ENCODE measurements around the gene CD99. TPM values are rescaled to one million over a fixed set of nuclear protein-coding genes. Genes with fewer than 3 reads are reported as not detected.
"Not testable (repeated sequence)": the region's sequence is repeated elsewhere in the genome, so short reads cannot be mapped to it uniquely, and the experiment has no call there.

Gene CD99
- polyA plus RNA-seq, 1 donor (not counting 4 experiments of a cell fraction or from before 2014, with no cell fraction given), result 74.4 TPM

DNA sequence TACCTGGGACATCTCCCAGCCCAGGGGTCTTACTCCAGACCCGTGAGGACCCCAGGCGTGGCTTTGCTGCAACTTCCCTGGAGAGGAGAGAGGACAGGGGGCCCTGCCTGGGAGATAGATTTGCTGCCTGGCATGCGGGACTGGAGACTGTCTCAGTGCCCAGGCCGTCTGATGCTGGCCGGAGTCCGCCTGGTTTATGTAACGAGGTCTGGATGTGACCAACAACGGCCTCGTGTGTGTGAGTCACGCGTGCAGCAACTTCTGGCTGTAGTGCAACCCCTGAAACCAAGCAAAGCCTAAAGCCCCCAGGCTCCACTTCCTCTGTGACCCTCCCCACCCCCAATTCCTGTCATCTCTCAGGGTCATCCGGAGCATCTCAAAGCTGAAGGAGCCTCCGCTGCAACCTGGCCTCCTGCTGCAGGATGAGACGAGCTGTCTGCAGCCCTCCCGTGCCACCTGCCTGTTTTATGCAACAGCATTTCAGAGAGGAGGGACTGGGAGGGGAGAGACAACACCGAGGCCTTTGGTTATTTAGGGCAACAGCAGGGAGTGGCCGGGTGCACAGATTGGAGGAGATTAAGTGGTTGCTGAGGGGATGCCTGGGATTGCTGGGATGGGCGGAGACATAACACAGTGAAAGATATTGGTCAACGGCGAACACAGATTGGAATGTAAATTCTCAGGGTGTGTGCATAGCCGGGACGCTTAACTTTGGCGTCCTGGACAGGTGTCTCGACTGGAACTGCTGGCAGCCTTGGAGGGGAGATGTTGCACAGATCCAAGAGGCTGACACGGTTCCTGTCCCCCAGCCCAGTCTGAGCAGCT is 76.7 kb downstream of the CD99 start:
- Histone ChIP-seq H3K4me1 (ENCODE audit: control insufficient read depth, extremely low read depth, insufficient read depth, low read length) (peaks cover 9% of the 10 kb centered on the region), H4K20me1 (ENCODE audit: control insufficient read depth, extremely low read depth, insufficient read depth, low read length) (no peaks in the 10 kb centered on the region), H3K27ac (ENCODE audit: control insufficient read depth, insufficient read depth, low read length) (no peak overlapping the region), H3K27me3 (ENCODE audit: control insufficient read depth, extremely low read depth, insufficient read depth, low read length) (no peaks in the 10 kb centered on the region), H3K9ac (ENCODE audit: control insufficient read depth, extremely low read depth, insufficient read depth, low read length) (no peak overlapping the region), H3K9me3 (ENCODE audit: control insufficient read depth, low read depth, low read length) (no peaks in the 10 kb centered on the region), H3K36me3 (ENCODE audit: control insufficient read depth in 2 of 2, extremely low read depth in 1 of 2, insufficient read depth in 2 of 2, low read length in 2 of 2) (peaks cover 2 to 7% of the 10 kb centered on the region in 2 experiments), H3K4me3 (ENCODE audit: control insufficient read depth in 2 of 3, extremely low read depth in 1 of 3, insufficient read depth in 2 of 3, low read depth in 1 of 3, low read length in 3 of 3) (no peak overlapping the region), H3K9me1 (ENCODE audit: control insufficient read depth, extremely low read depth, insufficient read depth, low read length) (no peaks in the 10 kb centered on the region), H3K79me2 (ENCODE audit: control insufficient read depth, insufficient read depth, low read length) (peaks cover 18% of the 10 kb centered on the region), H3K4me2 (ENCODE audit: control insufficient read depth, extremely low read depth, insufficient read depth, low read depth, low read length) (no peak overlapping the region), H2AFZ (ENCODE audit: control insufficient read depth, low read length) (no peak overlapping the region)
- no peak for DNase-seq (ENCODE audit: low read depth, low spot score)
- FAIRE-seq, result no peak
- dilution Hi-C loops (cut with MboI; ENCODE audit: extremely low pct_ligation_motif_present, low sequenced_read_pairs), result no loop called here
- TF ChIP-seq, protein P1, sequence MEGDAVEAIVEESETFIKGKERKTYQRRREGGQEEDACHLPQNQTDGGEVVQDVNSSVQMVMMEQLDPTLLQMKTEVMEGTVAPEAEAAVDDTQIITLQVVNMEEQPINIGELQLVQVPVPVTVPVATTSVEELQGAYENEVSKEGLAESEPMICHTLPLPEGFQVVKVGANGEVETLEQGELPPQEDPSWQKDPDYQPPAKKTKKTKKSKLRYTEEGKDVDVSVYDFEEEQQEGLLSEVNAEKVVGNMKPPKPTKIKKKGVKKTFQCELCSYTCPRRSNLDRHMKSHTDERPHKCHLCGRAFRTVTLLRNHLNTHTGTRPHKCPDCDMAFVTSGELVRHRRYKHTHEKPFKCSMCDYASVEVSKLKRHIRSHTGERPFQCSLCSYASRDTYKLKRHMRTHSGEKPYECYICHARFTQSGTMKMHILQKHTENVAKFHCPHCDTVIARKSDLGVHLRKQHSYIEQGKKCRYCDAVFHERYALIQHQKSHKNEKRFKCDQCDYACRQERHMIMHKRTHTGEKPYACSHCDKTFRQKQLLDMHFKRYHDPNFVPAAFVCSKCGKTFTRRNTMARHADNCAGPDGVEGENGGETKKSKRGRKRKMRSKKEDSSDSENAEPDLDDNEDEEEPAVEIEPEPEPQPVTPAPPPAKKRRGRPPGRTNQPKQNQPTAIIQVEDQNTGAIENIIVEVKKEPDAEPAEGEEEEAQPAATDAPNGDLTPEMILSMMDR (optimal IDR thresholded peaks at IDR 0.05 in 1 of 3, IDR thresholded peaks at IDR 0.05 in 1 of 3, conservative IDR thresholded peaks at IDR 0.05 in 1 of 3; ENCODE audit: extremely low read depth in 1 of 3, insufficient read depth in 2 of 3, low read length in 3 of 3), result no peak
- TF ChIP-seq EZH2 (IDR thresholded peaks at IDR 0.05; ENCODE audit: low read length), result no peak

DNA sequence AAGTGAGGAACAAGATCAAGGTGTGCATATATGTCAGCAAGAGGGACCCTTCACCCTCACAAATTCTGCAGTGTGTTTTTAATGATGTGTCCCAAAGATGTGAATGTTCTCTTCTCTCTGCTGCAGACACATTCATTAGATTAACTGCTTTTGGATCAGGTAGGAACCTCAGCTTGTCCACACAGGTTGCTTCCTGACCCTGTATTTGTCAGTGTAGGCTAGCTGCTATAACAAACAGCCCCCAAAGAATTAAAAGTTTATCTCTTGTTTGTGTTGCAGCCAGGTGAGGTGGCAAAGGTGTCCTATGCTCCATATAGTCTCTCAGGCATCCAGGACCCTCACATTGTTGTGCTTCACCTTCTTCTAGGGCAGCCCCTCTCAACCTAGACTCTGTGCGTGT is 78.5 kb downstream of the CD99 start:
- H3K79me2 ChIP-seq (ENCODE audit: control insufficient read depth, insufficient read depth, low read length), result peaks cover 11% of the 10 kb centered on the region
- TF ChIP-seq EZH2 (IDR thresholded peaks at IDR 0.05; ENCODE audit: low read length), result no peak
- TF ChIP-seq, protein P1 (optimal IDR thresholded peaks at IDR 0.05 in 1 of 3, IDR thresholded peaks at IDR 0.05 in 1 of 3, conservative IDR thresholded peaks at IDR 0.05 in 1 of 3; ENCODE audit: extremely low read depth in 1 of 3, insufficient read depth in 2 of 3, low read length in 3 of 3), result no peak
- no peaks in the 10 kb centered on the region for H4K20me1 ChIP-seq (ENCODE audit: control insufficient read depth, extremely low read depth, insufficient read depth, low read length)
- no peak overlapping the region for H3K9ac ChIP-seq (ENCODE audit: control insufficient read depth, extremely low read depth, insufficient read depth, low read length)
- peaks cover 9% of the 10 kb centered on the region for H3K4me1 ChIP-seq (ENCODE audit: control insufficient read depth, extremely low read depth, insufficient read depth, low read length)
- H3K4me3 ChIP-seq (ENCODE audit: control insufficient read depth in 2 of 3, extremely low read depth in 1 of 3, insufficient read depth in 2 of 3, low read depth in 1 of 3, low read length in 3 of 3), result no peak overlapping the region
- no peak for FAIRE-seq
- no peak overlapping the region for H3K4me2 ChIP-seq (ENCODE audit: control insufficient read depth, extremely low read depth, insufficient read depth, low read depth, low read length)
- H3K36me3 ChIP-seq (ENCODE audit: control insufficient read depth in 2 of 2, extremely low read depth in 1 of 2, insufficient read depth in 2 of 2, low read length in 2 of 2), result peaks cover 7 to 9% of the 10 kb centered on the region in 2 experiments
- H3K27me3 ChIP-seq (ENCODE audit: control insufficient read depth, extremely low read depth, insufficient read depth, low read length), result no peaks in the 10 kb centered on the region
- no peak for DNase-seq (ENCODE audit: low read depth, low spot score)
- dilution Hi-C loops (cut with MboI; ENCODE audit: extremely low pct_ligation_motif_present, low sequenced_read_pairs), result no loop called here
- H3K27ac ChIP-seq (ENCODE audit: control insufficient read depth, insufficient read depth, low read length), result no peak overlapping the region
- no peak overlapping the region for H2AFZ ChIP-seq (ENCODE audit: control insufficient read depth, low read length)
- H3K9me3 ChIP-seq (ENCODE audit: control insufficient read depth, low read depth, low read length), result no peaks in the 10 kb centered on the region
- no peaks in the 10 kb centered on the region for H3K9me1 ChIP-seq (ENCODE audit: control insufficient read depth, extremely low read depth, insufficient read depth, low read length)

DNA sequence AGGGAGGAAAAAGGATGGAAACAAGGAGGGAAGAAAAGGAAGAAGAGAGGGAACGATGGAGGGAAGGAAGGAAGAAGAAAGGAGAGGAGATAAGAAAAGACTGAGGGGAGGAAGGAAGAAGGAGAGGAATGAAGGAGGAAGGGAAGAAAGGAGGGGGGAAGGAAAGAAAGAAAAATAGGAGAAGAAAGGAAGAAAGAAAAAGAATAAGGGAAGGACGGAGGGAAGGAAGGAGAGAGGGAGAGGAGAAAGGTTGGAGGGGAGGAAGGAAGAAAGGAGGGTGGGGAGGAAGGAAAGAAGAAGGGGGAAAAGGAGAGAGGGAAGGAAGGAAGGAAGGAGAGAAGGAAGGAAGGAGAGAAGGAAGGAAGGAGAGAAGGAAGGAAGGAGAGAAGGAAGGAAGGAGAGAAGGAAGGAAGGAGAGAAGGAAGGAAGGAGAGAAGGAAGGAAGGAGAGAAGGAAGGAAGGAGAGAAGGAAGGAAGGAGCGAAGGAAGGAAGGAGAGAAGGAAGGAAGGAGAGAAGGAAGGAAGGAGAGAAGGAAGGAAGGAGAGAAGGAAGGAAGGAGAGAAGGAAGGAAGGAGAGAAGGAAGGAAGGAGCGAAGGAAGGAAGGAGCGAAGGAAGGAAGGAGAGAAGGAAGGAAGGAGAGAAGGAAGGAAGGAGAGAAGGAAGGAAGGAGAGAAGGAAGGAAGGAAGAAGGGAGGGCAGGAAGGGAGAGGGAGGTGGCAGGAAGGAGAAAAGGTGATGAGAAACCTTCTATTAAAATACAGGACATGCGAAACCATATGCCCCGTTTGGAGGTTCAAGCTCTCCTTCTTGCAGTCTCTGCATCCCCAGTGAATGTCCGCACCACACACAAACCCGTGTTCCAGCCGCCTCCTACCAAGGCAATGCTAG is 82.3 kb downstream of the CD99 start:
- H3K79me2 ChIP-seq (ENCODE audit: control insufficient read depth, insufficient read depth, low read length); H3K36me3 ChIP-seq (ENCODE audit: control insufficient read depth in 2 of 2, extremely low read depth in 1 of 2, insufficient read depth in 2 of 2, low read length in 2 of 2); H4K20me1 ChIP-seq (ENCODE audit: control insufficient read depth, extremely low read depth, insufficient read depth, low read length); H3K9ac ChIP-seq (ENCODE audit: control insufficient read depth, extremely low read depth, insufficient read depth, low read length); H3K4me3 ChIP-seq (ENCODE audit: control insufficient read depth in 2 of 3, extremely low read depth in 1 of 3, insufficient read depth in 2 of 3, low read depth in 1 of 3, low read length in 3 of 3); H3K4me1 ChIP-seq (ENCODE audit: control insufficient read depth, extremely low read depth, insufficient read depth, low read length); DNase-seq (ENCODE audit: low read depth, low spot score); H3K27ac ChIP-seq (ENCODE audit: control insufficient read depth, insufficient read depth, low read length); dilution Hi-C loops (cut with MboI; ENCODE audit: extremely low pct_ligation_motif_present, low sequenced_read_pairs); H3K27me3 ChIP-seq (ENCODE audit: control insufficient read depth, extremely low read depth, insufficient read depth, low read length); H3K9me1 ChIP-seq (ENCODE audit: control insufficient read depth, extremely low read depth, insufficient read depth, low read length); FAIRE-seq; H2AFZ ChIP-seq (ENCODE audit: control insufficient read depth, low read length); H3K4me2 ChIP-seq (ENCODE audit: control insufficient read depth, extremely low read depth, insufficient read depth, low read depth, low read length); H3K9me3 ChIP-seq (ENCODE audit: control insufficient read depth, low read depth, low read length): not testable (repeated sequence)
